H9 (cell line): ENCODE results near the gene TRNT1. TPM values are rescaled to one million over a fixed set of nuclear protein-coding genes. Genes with fewer than 3 reads are reported as not detected.

Experiments used
- DNase-seq: peaks from one replicate; pipeline ENCODE4 v3.0.0-alpha.2; 2017
- H2AFZ ChIP-seq: one replicate; pipeline ENCODE4 v1.6.1; 2013; ENCODE audit warnings: mild to moderate bottlenecking, low read length, control low read depth, moderate library complexity
- H2AK5ac ChIP-seq: 2 replicates; pipeline ENCODE4 v1.6.1; 2013; ENCODE audit warnings: low read length, control low read depth, mixed read lengths; ENCODE audit not compliant: insufficient read length
- H2BK120ac ChIP-seq: one replicate; pipeline ENCODE4 v1.6.1; 2013; ENCODE audit warnings: low read depth, mild to moderate bottlenecking, low read length, control low read depth, inconsistent platforms; ENCODE audit not compliant: poor library complexity, severe bottlenecking
- H2BK12ac ChIP-seq: 2 replicates; pipeline ENCODE4 v1.6.1; 2013; ENCODE audit warnings: low read length, control low read depth, mixed read lengths, low read depth; ENCODE audit not compliant: insufficient read length
- H2BK15ac ChIP-seq: 2 replicates; pipeline ENCODE4 v1.6.1; 2013; ENCODE audit warnings: low read depth, low read length, control low read depth
- H2BK20ac ChIP-seq: one replicate; pipeline ENCODE4 v1.6.1; 2013; ENCODE audit warnings: low read depth, mild to moderate bottlenecking, low read length, control low read depth, inconsistent platforms; ENCODE audit not compliant: poor library complexity, severe bottlenecking
- H2BK5ac ChIP-seq: 2 replicates; pipeline ENCODE4 v1.6.1; 2013; ENCODE audit warnings: low read length, control low read depth, mixed read lengths; ENCODE audit not compliant: insufficient read length
- H3K14ac ChIP-seq: 2 replicates; pipeline ENCODE4 v1.6.1; 2013; ENCODE audit warnings: low read length, control low read depth; ENCODE audit not compliant: insufficient read depth
- H3K18ac ChIP-seq: 2 replicates; pipeline ENCODE4 v1.6.1; 2013; ENCODE audit warnings: low read depth, mild to moderate bottlenecking, mixed read lengths, low read length, control low read depth; ENCODE audit not compliant: insufficient read length
- H3K23ac ChIP-seq: 2 replicates; pipeline ENCODE4 v1.6.1; 2013; ENCODE audit warnings: low read length, control low read depth, mixed read lengths, low read depth; ENCODE audit not compliant: insufficient read length
- H3K23me2 ChIP-seq: 2 replicates; pipeline ENCODE4 v1.6.1; 2013; ENCODE audit warnings: low read depth, mild to moderate bottlenecking, mixed read lengths, low read length, control low read depth; ENCODE audit not compliant: insufficient read length, poor library complexity, severe bottlenecking
- H3K27ac ChIP-seq: 2 replicates; pipeline ENCODE4 v1.5.1; 2013; ENCODE audit warnings: low read length, control low read depth, mixed read lengths, low read depth; ENCODE audit not compliant: insufficient read length
- H3K27me3 ChIP-seq: 2 replicates; pipeline ENCODE4 v1.6.1; 2013; ENCODE audit warnings: low read length, control low read depth, inconsistent platforms; ENCODE audit not compliant: insufficient read depth
- H3K4ac ChIP-seq: 2 replicates; pipeline ENCODE4 v1.6.1; 2013; ENCODE audit warnings: low read depth, mild to moderate bottlenecking, control low read depth, inconsistent platforms, low read length, moderate library complexity
- H3K4me1 ChIP-seq: 2 replicates; pipeline ENCODE4 v1.6.1; 2013; ENCODE audit warnings: low read length, control low read depth, inconsistent platforms; ENCODE audit not compliant: insufficient read depth
- H3K4me2 ChIP-seq: 2 replicates; pipeline ENCODE4 v1.6.1; 2013; ENCODE audit warnings: low read length, control low read depth, mixed read lengths; ENCODE audit not compliant: insufficient read length, insufficient read depth
- H3K56ac ChIP-seq: 2 replicates; pipeline ENCODE4 v1.6.1; 2013; ENCODE audit warnings: low read depth, mild to moderate bottlenecking, mixed read lengths, low read length, control low read depth; ENCODE audit not compliant: insufficient read length
- H3K79me1 ChIP-seq: 2 replicates; pipeline ENCODE4 v1.6.1; 2013; ENCODE audit warnings: low read depth, mild to moderate bottlenecking, moderate library complexity, low read length, control low read depth, inconsistent platforms; ENCODE audit not compliant: insufficient read depth, poor library complexity, severe bottlenecking
- H3K79me2 ChIP-seq: 2 replicates; pipeline ENCODE4 v1.6.1; 2013; ENCODE audit warnings: low read length, control low read depth, inconsistent platforms; ENCODE audit not compliant: insufficient read depth
- H3K9ac ChIP-seq: 2 replicates; pipeline ENCODE4 v1.6.1; 2013; ENCODE audit warnings: low read length, control low read depth, mixed read lengths; ENCODE audit not compliant: insufficient read length; ENCODE audit errors: extremely low read depth
- H3K9me3 ChIP-seq: one replicate; pipeline ENCODE4 v1.6.1; 2013; ENCODE audit warnings: low read depth, low read length, inconsistent platforms; ENCODE audit not compliant: control insufficient read depth
- H3T11ph ChIP-seq: one replicate; pipeline ENCODE4 v1.6.1; 2013; ENCODE audit warnings: mild to moderate bottlenecking, low read length, control low read depth, inconsistent platforms
- H4K20me1 ChIP-seq: one replicate; pipeline ENCODE4 v1.6.1; 2013; ENCODE audit not compliant: control insufficient read depth, insufficient read length, insufficient read depth
- H4K5ac ChIP-seq: 2 replicates; pipeline ENCODE4 v1.6.1; 2013; ENCODE audit warnings: low read depth, mild to moderate bottlenecking, mixed read lengths, low read length, control low read depth; ENCODE audit not compliant: insufficient read length
- H4K8ac ChIP-seq: replicated peaks from 2 replicates; pipeline ENCODE4 v1.6.1; 2013; ENCODE audit warnings: low read length, control low read depth, mixed read lengths, low read depth; ENCODE audit not compliant: insufficient read length
- H4K91ac ChIP-seq: 2 replicates; pipeline ENCODE4 v1.6.1; 2013; ENCODE audit warnings: low read depth, mild to moderate bottlenecking, moderate library complexity, mixed read lengths, low read length, control low read depth; ENCODE audit not compliant: insufficient read length
- H3K27ac Mint-ChIP-seq, 3 experiments: 2 replicates in 2 of 3; 3 replicates in 1 of 3; pipeline ENCODE4 v1.8.0; 2020 to 2021; ENCODE audit warnings: mixed read lengths in 3 of 3, mild to moderate bottlenecking in 1 of 3, moderate library complexity in 1 of 3
- H3K27me3 Mint-ChIP-seq: 2 replicates; pipeline ENCODE4 v1.8.0; 2021; ENCODE audit warnings: low read depth, mild to moderate bottlenecking, moderate library complexity, mixed read lengths
- H3K36me3 Mint-ChIP-seq, 3 experiments: 2 replicates in 2 of 3; 3 replicates in 1 of 3; pipeline ENCODE4 v1.8.0; 2020 to 2021; ENCODE audit warnings: low read depth in 3 of 3, mixed read lengths in 3 of 3; ENCODE audit not compliant: insufficient read depth in 1 of 3
- H3K4me1 Mint-ChIP-seq, 2 experiments: 2 replicates each; pipeline ENCODE4 v1.8.0; 2020; ENCODE audit warnings: mixed read lengths in 2 of 2
- H3K4me3 Mint-ChIP-seq, 2 experiments: 2 replicates in 1 of 2; 3 replicates in 1 of 2; pipeline ENCODE4 v1.8.0; 2020 to 2021; ENCODE audit warnings: mild to moderate bottlenecking in 2 of 2, mixed read lengths in 2 of 2, moderate library complexity in 1 of 2
- H3K9me3 Mint-ChIP-seq, 2 experiments: 2 replicates in 1 of 2; 3 replicates in 1 of 2; pipeline ENCODE4 v1.8.0; 2020; ENCODE audit warnings: mild to moderate bottlenecking in 2 of 2, mixed read lengths in 2 of 2, moderate library complexity in 1 of 2
- CTCF ChIP-seq: fragments of 200-600 bp; sonication (generic); conservative IDR thresholded peaks from 3 replicates; pipeline ENCODE4 v1.8.0; 2021; ENCODE audit warnings: antibody characterized with exemption, mild to moderate bottlenecking
- WGBS: extraction: QIAGEN DNeasy Blood & Tissue Kit; methylation state at CpG from one replicate; pipeline ENCODE4 v1.1.7; 2013; ENCODE audit warnings: missing lambda C conversion rate, low lambda C conversion rate, mixed read lengths; ENCODE audit not compliant: insufficient read length; ENCODE audit errors: extremely low coverage; 5-methylcytosine and 5-hydroxymethylcytosine counted together
- total RNA-seq: library from RNA; stranded (reverse); gene quantifications from 2 replicates; pipeline ENCODE4 v1.2.1, GENCODE V29; 2021

Gene TRNT1
- total RNA-seq, 1 experiment from 2014 or later, result 49.2 TPM

- Histone ChIP-seq H3K27me3 (no peaks in the 10 kb centered on the region), H3K4me1 (no peaks in the 10 kb centered on the region; the same call in 1 of the 2 replicates), H3K56ac (no peak within 1 kb of the TSS), H2BK120ac (no peak within 1 kb of the TSS), H3K9me3 (no peaks in the 10 kb centered on the region), H3K23me2 (no peaks in the 10 kb centered on the region), H2BK5ac (no peak within 1 kb of the TSS), H3K79me2 (no peaks in the 10 kb centered on the region), H3K23ac (no peak within 1 kb of the TSS), H3K79me1 (no peaks in the 10 kb centered on the region), H2BK20ac (peak within 1 kb of the TSS; percentile 91), H3K4ac (0 out of 2 replicates have a peak within 1 kb of the TSS, but pooled peaks have one; percentile 65), H3K14ac (peak within 1 kb of the TSS; percentile 0; the same call in 1 of the 2 replicates), H2AK5ac (no peak within 1 kb of the TSS), H2BK12ac (no peak within 1 kb of the TSS), H4K20me1 (no peaks in the 10 kb centered on the region), H3K18ac (peak within 1 kb of the TSS; percentile 73), H3K4me2 (no peak within 1 kb of the TSS), H3K9ac (no peak within 1 kb of the TSS), H4K8ac (no peak within 1 kb of the TSS), H4K91ac (no peak within 1 kb of the TSS), H3K27ac (peak within 1 kb of the TSS; percentile 7), H2AFZ (peak within 1 kb of the TSS; percentile 65), H2BK15ac (no peak within 1 kb of the TSS), H4K5ac (no peak within 1 kb of the TSS), H3T11ph (peak within 1 kb of the TSS; percentile 43)
- Mint-ChIP-seq H3K4me3 (no peak within 1 kb of the TSS; a peak in 1 of 5 replicates), H3K4me1 (peaks cover 19 to 23% of the 10 kb centered on the region in 2 experiments), H3K27ac (peak within 1 kb of the TSS; percentile 31 to 82 (median 49); a peak in 4 of 7 replicates), H3K36me3 (no peaks in the 10 kb centered on the region), H3K27me3 (no peaks in the 10 kb centered on the region), H3K9me3 (no peaks in the 10 kb centered on the region; a peak in 1 of 5 replicates)
- TF ChIP-seq CTCF, result no peak
- DNase-seq, result peak; percentile 35
- WGBS, result no CpG with 5 or more reads among the region's 4 CpGs
Measured at GRCh38 chr3:3110299-3110630, 16.5 kb upstream of the TRNT1 start, which contains the start of gene IL5RA. Gene IL5RA (minus strand): TSS chr3:3110374. CDS start chr3:3104984, 5,390 bp downstream.
